Caco-2 (cell line): ENCODE results near the gene ERICH6. TPM values are rescaled to one million over a fixed set of nuclear protein-coding genes. Genes with fewer than 3 reads are reported as not detected.

Source experiments
- BruUV-seq: library from RNA; stranded (reverse); fragments of 400-500 nt; replicated peaks from 2 replicates; lab custom pipeline; 2021; lab: Mats Ljungman, UMichigan
- CTCF ChIA-PET: fragments of 300-600 bp; sonication (Branson Sonifier 250); formaldehyde crosslinking; loops from one replicate; lab custom pipeline; 2022; ENCODE audit warnings: antibody characterized with exemption; lab: Charles Lee
- POLR2A ChIA-PET: fragments of 300-600 bp; sonication (Branson Sonifier 250); formaldehyde crosslinking; loops from one replicate; lab custom pipeline; 2022; ENCODE audit warnings: antibody characterized with exemption; lab: Charles Lee
- DNase-seq, 2 experiments: peaks; one replicate each; pipeline versions ENCODE4 v3.0.0 to v3.0.0-alpha.2; 2020 to 2022
- H3K27me3 ChIP-seq: replicated peaks from 2 replicates; pipeline ENCODE4 v1.6.0; 2011; ENCODE audit warnings: low read length; ENCODE audit not compliant: control insufficient read depth, insufficient read depth
- H3K36me3 ChIP-seq: 2 replicates; pipeline ENCODE4 v1.5.1; 2011; ENCODE audit warnings: low read length; ENCODE audit not compliant: control insufficient read depth, insufficient read depth
- H3K4me1 ChIP-seq: fragments of 250-450 bp; sonication (Bioruptor Pico); 2 replicates; pipeline ENCODE4 v1.5.1; 2020; ENCODE audit warnings: mild to moderate bottlenecking
- H3K4me3 ChIP-seq: 2 replicates; pipeline ENCODE4 v1.5.1; 2011; ENCODE audit warnings: low read depth, mild to moderate bottlenecking, control low read depth, low read length
- H3K9me3 ChIP-seq: fragments of 250-450 bp; sonication (Bioruptor Pico); 2 replicates; pipeline ENCODE4 v1.5.1; 2020; ENCODE audit warnings: mild to moderate bottlenecking, moderate library complexity
- H3K27ac Mint-ChIP-seq: one replicate; pipeline ENCODE4 v1.8.0; 2022; ENCODE audit warnings: mixed read lengths; ENCODE audit not compliant: unreplicated experiment
- H3K27me3 Mint-ChIP-seq: one replicate; pipeline ENCODE4 v1.8.0; 2022; ENCODE audit warnings: mixed read lengths; ENCODE audit not compliant: insufficient read depth, unreplicated experiment
- H3K36me3 Mint-ChIP-seq: one replicate; pipeline ENCODE4 v1.8.0; 2022; ENCODE audit warnings: mild to moderate bottlenecking, mixed read lengths; ENCODE audit not compliant: insufficient read depth, unreplicated experiment
- H3K4me1 Mint-ChIP-seq: one replicate; pipeline ENCODE4 v1.8.0; 2022; ENCODE audit warnings: low read depth, mixed read lengths; ENCODE audit not compliant: unreplicated experiment
- H3K4me3 Mint-ChIP-seq: one replicate; pipeline ENCODE4 v1.8.0; 2022; ENCODE audit warnings: mild to moderate bottlenecking, moderate library complexity, mixed read lengths; ENCODE audit not compliant: unreplicated experiment
- H3K9me3 Mint-ChIP-seq: one replicate; pipeline ENCODE4 v1.8.0; 2022; ENCODE audit warnings: mixed read lengths; ENCODE audit not compliant: unreplicated experiment
- intact Hi-C: fragments of 100-400 bp; cut with micrococcal nuclease; formaldehyde crosslinking; loops from one replicate; pipeline ENCODE4 v1.10.0; 2022; ENCODE audit not compliant: unreplicated experiment
- total RNA-seq: library from RNA; stranded (reverse); gene quantifications from 2 replicates; pipeline ENCODE4 v1.2.3, GENCODE V29; 2022
- TF ChIP-seq, protein P1 (sequence below), 2 experiments: fragments of 200-600 bp in 1 of 2; IDR thresholded peaks; 1 replicate in 1 of 2; 2 replicates in 1 of 2; pipeline versions ENCODE4 v1.5.1 to v1.8.0; 2011 to 2022; ENCODE audit warnings: antibody characterized with exemption in 1 of 2, control low read depth in 1 of 2, inconsistent platforms in 1 of 2, low read depth in 1 of 2, low read length in 1 of 2, mild to moderate bottlenecking in 1 of 2, moderate library complexity in 1 of 2; ENCODE audit not compliant: insufficient read depth in 1 of 2, severe bottlenecking in 1 of 2, unreplicated experiment in 1 of 2

Gene ERICH6
- total RNA-seq, 1 experiment from 2014 or later, result not detected

DNA sequence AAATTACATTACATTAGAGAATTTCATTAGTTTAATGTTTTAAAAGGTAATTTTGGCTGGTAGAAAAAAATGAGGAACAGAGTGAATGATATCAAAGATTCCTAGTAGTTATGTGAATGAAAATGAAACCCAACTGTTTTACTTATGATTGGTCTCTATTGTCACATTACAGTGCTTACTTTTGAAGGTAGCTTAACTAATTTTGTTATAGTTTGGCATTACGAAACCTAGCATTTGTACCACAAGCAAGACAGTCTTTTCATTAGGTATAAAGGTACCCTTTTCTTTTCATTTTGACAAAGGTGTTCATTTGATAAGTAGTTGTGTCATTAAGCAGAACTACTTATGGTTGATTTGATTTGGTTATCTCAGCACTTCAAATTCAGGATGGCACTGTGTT lies 93.7 kb downstream of the ERICH6 start:
- DNase-seq, result no peak
- Histone ChIP-seq H3K36me3 (no peaks in the 10 kb centered on the region), H3K4me3 (no peak overlapping the region), H3K9me3 (0 out of 2 replicates have a peak, but pooled peaks cover 3% of the 10 kb centered on the region), H3K27me3 (no peaks in the 10 kb centered on the region), H3K4me1 (peaks cover 13% of the 10 kb centered on the region; the same call in 1 of the 2 replicates)
- intact Hi-C loops, result no loop called here
- Mint-ChIP-seq H3K4me1 (peaks cover 7% of the 10 kb centered on the region), H3K4me3 (no peak overlapping the region), H3K9me3 (peaks cover 10% of the 10 kb centered on the region), H3K27ac (no peak overlapping the region), H3K36me3 (peaks cover 49% of the 10 kb centered on the region), H3K27me3 (no peaks in the 10 kb centered on the region)
- CTCF ChIA-PET, result no interaction called here
- TF ChIP-seq, protein P1, sequence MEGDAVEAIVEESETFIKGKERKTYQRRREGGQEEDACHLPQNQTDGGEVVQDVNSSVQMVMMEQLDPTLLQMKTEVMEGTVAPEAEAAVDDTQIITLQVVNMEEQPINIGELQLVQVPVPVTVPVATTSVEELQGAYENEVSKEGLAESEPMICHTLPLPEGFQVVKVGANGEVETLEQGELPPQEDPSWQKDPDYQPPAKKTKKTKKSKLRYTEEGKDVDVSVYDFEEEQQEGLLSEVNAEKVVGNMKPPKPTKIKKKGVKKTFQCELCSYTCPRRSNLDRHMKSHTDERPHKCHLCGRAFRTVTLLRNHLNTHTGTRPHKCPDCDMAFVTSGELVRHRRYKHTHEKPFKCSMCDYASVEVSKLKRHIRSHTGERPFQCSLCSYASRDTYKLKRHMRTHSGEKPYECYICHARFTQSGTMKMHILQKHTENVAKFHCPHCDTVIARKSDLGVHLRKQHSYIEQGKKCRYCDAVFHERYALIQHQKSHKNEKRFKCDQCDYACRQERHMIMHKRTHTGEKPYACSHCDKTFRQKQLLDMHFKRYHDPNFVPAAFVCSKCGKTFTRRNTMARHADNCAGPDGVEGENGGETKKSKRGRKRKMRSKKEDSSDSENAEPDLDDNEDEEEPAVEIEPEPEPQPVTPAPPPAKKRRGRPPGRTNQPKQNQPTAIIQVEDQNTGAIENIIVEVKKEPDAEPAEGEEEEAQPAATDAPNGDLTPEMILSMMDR (IDR thresholded peaks at IDR 0.05; ENCODE audit: insufficient read depth in 1 of 2, low read depth in 1 of 2, low read length in 1 of 2, severe bottlenecking in 1 of 2, unreplicated experiment in 1 of 2), result no peak
- BruUV-seq, result no TSS peak
- POLR2A ChIA-PET, result no interaction called here

Other genes with a start within 250 kb of the ERICH6 start
- gene SERP1, start 157.4 kb downstream of the ERICH6 start, total RNA-seq, result 89.4 and 90.8 TPM in 2 replicates
- 97.1 and 103 TPM in 2 replicates for gene EIF2A, start 157.1 kb downstream of the ERICH6 start, total RNA-seq
- gene SELENOT, start 100.6 kb downstream of the ERICH6 start, total RNA-seq, result 121 and 124 TPM in 2 replicates
- gene SIAH2, start 59.2 kb upstream of the ERICH6 start, total RNA-seq, result 25.6 and 31.8 TPM in 2 replicates
- gene MINDY4B, start 201.5 kb upstream of the ERICH6 start, total RNA-seq, result not detected in 2 replicates